T1000 (cell line): Measurements from ENCODE around the gene INTS12.
A peak's percentile ranks its signal among the peaks of the same experiment; 100 is the strongest.
"Not testable (repeated sequence)": the region's sequence is repeated elsewhere in the genome, so short reads cannot be mapped to it uniquely, and the experiment has no call there.

Source experiments
- DNase-seq: peaks from one replicate; lab custom pipeline; 2025; ENCODE audit warnings: mixed read lengths; lab: John Stamatoyannopoulos, UW

Gene INTS12

GRCh38 chr4:105708181-105709080 lies at the start of gene INTS12, which contains the start of gene GSTCD:
Gene INTS12 (minus strand): TSS chr4:105708689. CDS start chr4:105700005, 8,684 bp downstream.
Gene GSTCD (plus strand): TSS chr4:105708784. CDS start chr4:105717614, 8,830 bp downstream.
- peak; percentile 83 for DNase-seq

GRCh38 chr4:105755375-105755774 lies 46.9 kb upstream of the INTS12 start:
- no peak for DNase-seq

GRCh38 chr4:105753361-105753760 lies 44.9 kb upstream of the INTS12 start:
- no peak for DNase-seq

GRCh38 chr4:105751718-105752299 lies 43.3 kb upstream of the INTS12 start:
- no peak for DNase-seq

GRCh38 chr4:105748222-105748621 lies 39.7 kb upstream of the INTS12 start:
- no peak for DNase-seq

- DNase-seq = no peak
Observed at GRCh38 chr4:105741548-105741947, 33.1 kb upstream of the INTS12 start.

- not testable (repeated sequence) for DNase-seq
Observed at GRCh38 chr4:105735217-105735616, 26.7 kb upstream of the INTS12 start.

GRCh38 chr4:105729895-105730294 lies 21.4 kb upstream of the INTS12 start:
- DNase-seq = not testable (repeated sequence)

- DNase-seq = no peak
Observed at GRCh38 chr4:105725623-105726022, 17.1 kb upstream of the INTS12 start.

GRCh38 chr4:105719204-105719603 lies 10.7 kb upstream of the INTS12 start:
- DNase-seq = no peak

GRCh38 chr4:105715692-105716278 lies 7.3 kb upstream of the INTS12 start:
- DNase-seq = no peak

- no peak for DNase-seq
Observed at GRCh38 chr4:105714932-105715331, 6.4 kb upstream of the INTS12 start.

GRCh38 chr4:105714071-105714521 lies 5.6 kb upstream of the INTS12 start:
- DNase-seq = no peak

- DNase-seq = no peak
Observed at GRCh38 chr4:105712766-105713165, 4.3 kb upstream of the INTS12 start.

- DNase-seq = no peak
Observed at GRCh38 chr4:105710678-105711077, 2.2 kb upstream of the INTS12 start.

GRCh38 chr4:105710012-105710600 lies 1.6 kb upstream of the INTS12 start:
- no peak for DNase-seq

GRCh38 chr4:105709081-105709450 lies 577 bp upstream of the INTS12 start:
- DNase-seq = no peak

- no peak for DNase-seq
Observed at GRCh38 chr4:105707782-105708180, 708 bp downstream of the INTS12 start.

GRCh38 chr4:105698607-105699006 lies 9.9 kb downstream of the INTS12 start:
- DNase-seq = no peak

GRCh38 chr4:105695832-105696231 lies 12.7 kb downstream of the INTS12 start:
- not testable (repeated sequence) for DNase-seq

GRCh38 chr4:105694812-105695211 lies 13.7 kb downstream of the INTS12 start:
- DNase-seq = not testable (repeated sequence)

GRCh38 chr4:105686571-105686970 lies 21.9 kb downstream of the INTS12 start:
- no peak for DNase-seq
